Measurements from ENCODE around the gene CNIH3.
A peak's percentile ranks its signal among the peaks of the same experiment; 100 is the strongest.

The CNIH3 gene

DNA sequence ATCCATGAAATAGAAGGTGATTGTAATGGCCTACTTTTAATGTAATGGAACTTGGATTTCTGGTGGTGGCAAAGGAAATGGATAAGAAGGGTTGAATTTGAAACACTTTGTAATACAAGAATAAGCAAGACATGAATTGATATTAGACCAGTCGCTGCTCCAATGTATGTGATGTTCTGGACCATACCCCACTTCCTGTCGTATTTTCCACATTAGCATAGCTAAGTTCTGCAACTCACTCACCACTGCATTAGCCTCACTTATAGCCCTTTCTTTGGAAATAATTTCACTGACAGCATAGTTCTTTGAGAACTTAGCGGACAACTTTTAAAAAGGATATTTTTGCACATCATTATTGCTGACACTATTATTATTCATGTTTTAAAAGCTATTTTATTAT, 32.3 kb upstream of the CNIH3 start:
- no peak overlapping the region for H3K4me3 ChIP-seq (ENCODE audit: control insufficient read depth, low read depth, low read length)
- no peak for DNase-seq (ENCODE audit: low read depth)
- TF ChIP-seq, protein P1, sequence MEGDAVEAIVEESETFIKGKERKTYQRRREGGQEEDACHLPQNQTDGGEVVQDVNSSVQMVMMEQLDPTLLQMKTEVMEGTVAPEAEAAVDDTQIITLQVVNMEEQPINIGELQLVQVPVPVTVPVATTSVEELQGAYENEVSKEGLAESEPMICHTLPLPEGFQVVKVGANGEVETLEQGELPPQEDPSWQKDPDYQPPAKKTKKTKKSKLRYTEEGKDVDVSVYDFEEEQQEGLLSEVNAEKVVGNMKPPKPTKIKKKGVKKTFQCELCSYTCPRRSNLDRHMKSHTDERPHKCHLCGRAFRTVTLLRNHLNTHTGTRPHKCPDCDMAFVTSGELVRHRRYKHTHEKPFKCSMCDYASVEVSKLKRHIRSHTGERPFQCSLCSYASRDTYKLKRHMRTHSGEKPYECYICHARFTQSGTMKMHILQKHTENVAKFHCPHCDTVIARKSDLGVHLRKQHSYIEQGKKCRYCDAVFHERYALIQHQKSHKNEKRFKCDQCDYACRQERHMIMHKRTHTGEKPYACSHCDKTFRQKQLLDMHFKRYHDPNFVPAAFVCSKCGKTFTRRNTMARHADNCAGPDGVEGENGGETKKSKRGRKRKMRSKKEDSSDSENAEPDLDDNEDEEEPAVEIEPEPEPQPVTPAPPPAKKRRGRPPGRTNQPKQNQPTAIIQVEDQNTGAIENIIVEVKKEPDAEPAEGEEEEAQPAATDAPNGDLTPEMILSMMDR (conservative IDR thresholded peaks at IDR 0.05; ENCODE audit: control insufficient read depth, insufficient read depth, low read depth, low read length): no peak

DNA sequence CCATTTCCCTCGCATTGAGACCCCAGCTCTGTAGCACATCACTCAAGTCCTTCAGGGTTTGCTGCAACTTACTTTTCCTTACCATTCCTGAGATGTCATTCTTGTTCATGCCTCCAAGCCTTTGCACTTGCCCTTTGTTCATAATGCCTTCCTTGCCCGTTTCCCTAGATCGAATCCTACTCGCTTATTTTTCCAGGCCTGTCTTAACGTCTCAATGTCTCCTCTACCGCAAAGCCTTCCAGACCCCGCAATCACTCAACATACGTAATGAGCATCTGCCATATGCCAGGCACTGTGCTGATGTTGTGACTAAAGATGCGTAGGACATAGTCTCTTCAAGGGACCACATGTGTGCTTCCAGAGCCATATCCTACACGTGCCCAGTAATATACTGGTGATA, 31.1 kb upstream of the CNIH3 start:
- no peak overlapping the region for H3K4me3 ChIP-seq (ENCODE audit: control insufficient read depth, low read depth, low read length)
- TF ChIP-seq, protein P1 (conservative IDR thresholded peaks at IDR 0.05; ENCODE audit: control insufficient read depth, insufficient read depth, low read depth, low read length): no peak
- no peak for DNase-seq (ENCODE audit: low read depth)

DNA sequence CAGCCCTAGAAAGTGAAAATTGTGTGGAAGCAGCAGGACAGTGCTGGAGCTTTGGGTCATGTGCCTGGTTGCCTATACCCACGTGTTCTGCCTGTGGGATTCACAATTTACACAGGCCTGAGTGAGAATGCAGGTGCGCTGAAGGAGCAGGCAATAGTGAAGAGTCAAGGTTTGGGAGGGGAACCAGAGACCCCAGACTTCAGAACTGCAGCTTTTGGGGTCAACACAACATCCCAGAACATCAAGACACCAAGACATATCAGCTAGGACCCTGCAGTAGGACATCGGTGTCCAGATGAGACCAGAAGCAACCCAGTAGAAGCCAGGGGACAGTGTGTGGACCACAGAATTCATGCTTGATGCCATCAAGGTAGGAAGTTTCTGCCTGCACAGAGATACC, 29.1 kb upstream of the CNIH3 start:
- H3K4me3 ChIP-seq (ENCODE audit: control insufficient read depth, low read depth, low read length): no peak overlapping the region
- DNase-seq (ENCODE audit: low read depth): no peak
- TF ChIP-seq, protein P1 (conservative IDR thresholded peaks at IDR 0.05; ENCODE audit: control insufficient read depth, insufficient read depth, low read depth, low read length): no peak

DNA sequence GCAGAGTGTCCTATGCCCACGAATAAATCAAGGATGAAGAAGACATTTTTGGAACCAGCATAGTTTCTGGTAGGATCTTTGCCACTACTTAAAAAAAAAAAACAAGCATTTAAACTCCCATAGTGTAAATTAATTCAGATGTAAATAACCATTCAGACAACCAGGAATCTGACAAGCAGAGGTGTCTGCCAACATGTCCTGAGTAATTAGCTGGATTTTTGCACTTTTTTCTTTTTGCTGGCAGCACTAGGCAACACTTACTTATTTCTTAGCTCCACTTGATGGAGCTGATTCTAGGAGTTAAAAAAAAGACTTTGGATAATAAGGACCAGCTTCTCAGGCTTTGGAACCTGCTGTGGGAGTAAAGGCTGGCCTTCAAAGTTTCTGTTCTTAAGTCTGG, 27.6 kb upstream of the CNIH3 start:
- TF ChIP-seq, protein P1 (conservative IDR thresholded peaks at IDR 0.05; ENCODE audit: control insufficient read depth, insufficient read depth, low read depth, low read length): no peak

DNA sequence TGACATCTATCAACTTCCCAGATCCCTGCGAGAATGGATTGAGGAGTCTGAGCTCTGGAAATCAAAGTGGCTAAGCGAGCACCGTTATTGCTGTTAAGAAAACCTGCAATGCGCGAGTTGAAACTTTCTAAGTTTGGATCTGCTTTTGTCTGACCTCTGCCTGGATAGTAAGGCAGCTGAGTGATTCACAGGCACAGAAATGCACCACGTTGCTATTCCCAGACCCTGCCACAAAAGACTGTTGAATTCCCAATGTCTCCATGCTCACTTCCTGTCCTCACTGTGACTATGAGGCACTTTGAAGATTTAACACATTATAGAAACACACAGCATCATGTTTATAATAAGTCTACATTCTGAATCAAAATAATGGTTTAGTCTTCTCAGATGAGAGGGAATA, 27.1 kb upstream of the CNIH3 start:
- H3K4me3 ChIP-seq (ENCODE audit: control insufficient read depth, low read depth, low read length): no peak overlapping the region
- peak; percentile 22 for DNase-seq (ENCODE audit: low read depth)
- TF ChIP-seq, protein P1 (conservative IDR thresholded peaks at IDR 0.05; ENCODE audit: control insufficient read depth, insufficient read depth, low read depth, low read length): no peak

More for the DNA sequence above, 27.6 kb upstream of the CNIH3 start:
- no peak overlapping the region for H3K4me3 ChIP-seq (ENCODE audit: control insufficient read depth, low read depth, low read length)
- DNase-seq (ENCODE audit: low read depth): no peak

DNA sequence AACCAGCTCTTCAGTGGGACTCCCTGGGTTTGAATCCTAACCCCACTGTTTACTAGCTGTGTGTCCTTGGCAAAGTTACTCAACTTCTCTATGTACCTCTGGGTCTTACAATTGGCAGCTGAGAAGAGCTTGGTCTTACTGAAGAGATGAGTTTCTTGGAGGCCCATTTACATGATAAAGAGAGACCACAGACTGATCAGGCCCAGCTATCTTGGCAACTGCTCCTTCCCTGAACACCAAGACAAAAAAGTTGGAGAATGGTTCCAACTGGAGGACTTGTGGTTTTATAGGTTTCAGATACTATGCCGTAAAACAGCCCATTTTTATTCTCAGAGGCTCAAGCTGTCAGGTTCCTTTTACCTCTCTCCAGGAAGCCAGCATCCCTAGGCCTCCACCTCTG, 24.8 kb upstream of the CNIH3 start:
- H3K4me3 ChIP-seq (ENCODE audit: control insufficient read depth, low read depth, low read length): no peak overlapping the region
- DNase-seq (ENCODE audit: low read depth): no peak
- TF ChIP-seq, protein P1 (conservative IDR thresholded peaks at IDR 0.05; ENCODE audit: control insufficient read depth, insufficient read depth, low read depth, low read length): no peak
